Limb (tissue), 2 donors: ENCODE results near the gene PDE6B.
A peak's percentile ranks its signal among the peaks of the same experiment; 100 is the strongest.
"Not testable (repeated sequence)": the region's sequence is repeated elsewhere in the genome, so short reads cannot be mapped to it uniquely, and the experiment has no call there.

Experiments
- DNase-seq, 2 donors: peaks; one replicate each; pipeline ENCODE4 v3.0.0-alpha.2; 2016; ENCODE audit errors: extremely low spot score in 2 of 2

Gene PDE6B

DNA sequence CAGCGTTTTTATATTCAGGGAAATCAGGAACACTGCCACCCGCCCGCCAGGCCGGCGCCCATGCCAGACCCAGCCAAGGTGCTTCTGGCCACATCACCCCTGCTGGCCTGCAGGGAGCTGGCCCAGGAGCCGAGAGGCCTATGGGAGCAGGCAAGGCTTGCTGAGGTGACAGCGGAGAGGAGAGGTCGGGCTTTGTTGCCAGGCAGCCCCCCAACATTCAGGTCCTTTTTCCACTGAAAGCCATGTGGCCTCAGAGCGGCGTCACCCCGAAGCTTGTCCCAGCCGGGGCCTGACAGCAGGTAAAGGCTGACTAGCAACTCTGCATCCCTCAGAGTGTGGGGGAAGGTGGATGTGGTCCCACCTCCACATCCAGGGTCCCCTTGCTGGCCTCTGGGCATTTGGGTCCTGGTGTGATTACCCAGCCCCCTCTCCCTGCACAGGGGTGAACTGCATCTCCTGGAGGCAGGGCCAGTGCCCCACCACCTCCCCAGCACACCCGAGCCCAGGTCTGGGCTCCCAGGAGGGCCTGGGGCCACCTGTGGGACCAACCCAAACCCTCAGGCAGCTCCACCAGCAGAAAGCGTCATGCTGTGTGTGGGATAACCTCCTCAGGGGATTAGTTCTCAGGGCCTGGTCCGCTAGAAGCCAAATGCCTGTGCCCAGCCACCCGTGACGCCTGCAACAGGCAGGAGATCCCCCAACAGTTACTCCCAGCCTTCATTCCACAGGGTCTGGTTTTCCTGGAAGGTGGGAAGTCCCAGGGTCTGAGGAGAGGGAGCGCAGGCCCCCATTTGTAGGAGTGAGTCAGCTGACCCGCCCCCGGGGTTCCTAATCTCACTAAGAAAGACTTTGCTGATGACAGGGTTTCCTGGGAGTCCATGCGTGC is at the start of gene PDE6B:
Gene PDE6B, plus strand, starts transcription at position 869 of the 886 bp plus-strand sequence. CDS start 54 bp downstream, outside the sequence.
- peak in 1 of 2 donors; percentile 17 for DNase-seq

GRCh38 chr4:576245-576821 is 49.0 kb upstream of the PDE6B start, which contains the start of gene TMEM271:
Gene TMEM271, minus strand, starts transcription at chr4:576295. Its CDS starts 233 bp downstream, at chr4:576062.
- DNase-seq = peak in 1 of 2 donors; percentile 50

- peak in 1 of 2 donors; percentile 45 for DNase-seq
Observed at GRCh38 chr4:576991-577498, 48.3 kb upstream of the PDE6B start.

GRCh38 chr4:577499-578450 is 47.6 kb upstream of the PDE6B start:
- DNase-seq = no peak

DNA sequence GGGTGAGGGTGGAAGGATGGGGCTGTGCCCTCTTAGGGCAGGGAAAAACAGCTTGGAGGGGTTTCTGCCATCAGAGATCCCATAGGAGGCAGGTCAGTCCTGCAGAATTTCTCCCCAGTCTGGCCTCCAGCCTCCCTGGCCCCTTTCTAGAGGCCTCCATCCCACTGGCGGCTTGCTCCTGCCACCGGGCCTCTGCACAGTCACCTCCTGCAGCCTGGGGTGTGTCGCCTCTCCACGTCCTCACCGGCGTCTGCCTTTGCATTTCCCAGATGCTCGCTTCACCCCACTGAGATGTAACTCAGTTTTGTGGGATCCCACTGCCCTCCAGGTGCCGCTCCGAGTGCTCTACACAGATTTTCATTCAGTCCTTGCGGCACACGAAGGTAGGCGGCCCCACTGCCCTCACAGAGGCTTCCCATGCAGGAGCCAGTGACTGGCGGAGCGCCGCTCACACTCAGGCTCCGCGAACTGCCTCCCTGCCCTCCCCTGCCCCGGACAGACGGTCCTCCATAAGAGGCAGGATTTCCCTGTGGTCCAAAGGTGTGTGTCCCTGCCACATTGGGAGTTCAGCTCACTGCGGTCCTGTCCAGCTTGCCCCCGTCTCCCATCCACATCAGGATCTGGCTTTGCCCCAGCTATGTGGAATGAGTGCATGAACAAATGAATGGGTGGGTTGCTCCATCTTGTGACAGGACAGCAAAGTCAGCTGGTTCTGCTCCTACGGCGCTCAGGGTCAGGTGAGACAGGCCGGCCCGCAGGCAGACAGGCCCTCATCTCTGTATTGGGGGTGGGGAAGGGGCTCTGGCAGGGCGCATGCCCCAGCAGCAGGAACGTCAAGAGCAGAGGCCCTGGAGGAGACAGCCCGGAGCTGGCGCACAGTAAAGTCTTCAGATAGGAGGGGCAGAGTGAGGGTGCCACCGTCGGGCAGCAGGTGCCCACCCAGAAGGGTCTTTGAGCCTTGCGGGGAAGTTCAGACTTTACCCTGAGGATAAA is 46.6 kb upstream of the PDE6B start:
- DNase-seq = no peak

DNA sequence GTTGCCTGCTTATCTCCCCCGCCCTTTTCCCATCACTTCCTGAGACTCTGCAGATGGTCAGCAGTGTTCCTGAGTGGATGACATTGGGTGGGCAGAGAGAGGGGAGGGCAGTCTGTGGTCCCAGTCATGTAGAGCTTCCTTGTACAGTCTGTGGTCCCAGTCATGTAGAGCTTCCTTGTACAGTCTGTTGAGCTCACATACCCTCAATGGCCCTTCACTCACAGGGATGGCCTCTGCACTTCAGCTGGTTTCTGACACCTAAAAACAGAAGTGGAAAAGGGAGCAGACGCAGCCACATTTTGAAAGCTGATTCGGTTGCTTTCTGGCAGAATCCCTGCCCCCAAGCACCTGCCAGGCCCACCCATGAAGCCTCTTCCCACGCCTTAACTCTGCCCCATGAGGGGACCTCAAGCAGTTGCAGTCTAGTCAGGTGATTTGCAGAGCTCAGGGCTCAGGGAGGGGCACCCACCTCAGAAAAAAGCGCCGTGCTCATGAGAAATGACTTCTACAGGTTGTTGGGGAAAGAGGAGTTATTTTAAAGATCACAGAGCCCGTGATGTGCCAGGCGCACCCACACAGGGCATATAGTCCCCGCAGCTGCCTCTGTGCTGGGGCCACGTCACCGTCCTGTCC is 45.7 kb upstream of the PDE6B start:
- no peak for DNase-seq

DNA sequence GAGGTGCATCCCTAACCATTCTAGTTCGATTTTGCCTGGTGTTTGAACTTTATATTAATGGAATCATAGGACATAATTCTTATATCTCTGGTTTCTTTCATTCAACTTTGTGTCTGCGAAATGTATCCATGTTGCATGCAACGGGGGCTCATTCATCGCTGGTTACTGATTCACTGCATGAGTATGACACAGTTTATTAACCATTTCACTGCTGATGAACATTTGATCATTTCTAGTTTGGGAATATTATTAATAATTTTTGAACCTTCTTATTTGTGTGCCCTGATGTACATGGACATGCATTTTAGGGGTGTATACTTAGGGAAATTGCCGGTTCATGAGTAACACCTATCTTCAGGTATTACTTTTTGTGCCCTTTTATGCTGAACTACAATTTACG is 44.2 kb upstream of the PDE6B start:
- no peak for DNase-seq

- DNase-seq = no peak
Observed at GRCh38 chr4:581753-582361, 43.5 kb upstream of the PDE6B start.

DNA sequence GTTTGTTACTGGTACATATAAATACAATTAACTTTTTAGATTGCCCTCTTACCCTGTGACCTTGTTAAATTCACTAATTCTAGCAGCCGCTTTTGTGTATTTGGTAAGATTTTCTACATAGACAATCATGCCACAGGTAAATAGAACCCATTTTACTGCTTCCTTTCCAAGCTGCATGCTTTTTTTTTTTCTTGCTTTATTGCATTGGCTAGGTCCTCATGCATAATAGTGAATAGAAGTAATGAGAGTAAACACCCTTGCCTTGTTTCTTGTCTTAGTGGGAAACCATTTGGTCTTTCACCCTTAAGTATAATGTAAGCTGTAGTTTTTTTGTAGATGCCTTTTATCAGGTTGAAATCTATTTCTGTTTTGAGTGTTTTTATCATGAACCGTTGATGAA is 41.6 kb upstream of the PDE6B start:
- no peak for DNase-seq

DNA sequence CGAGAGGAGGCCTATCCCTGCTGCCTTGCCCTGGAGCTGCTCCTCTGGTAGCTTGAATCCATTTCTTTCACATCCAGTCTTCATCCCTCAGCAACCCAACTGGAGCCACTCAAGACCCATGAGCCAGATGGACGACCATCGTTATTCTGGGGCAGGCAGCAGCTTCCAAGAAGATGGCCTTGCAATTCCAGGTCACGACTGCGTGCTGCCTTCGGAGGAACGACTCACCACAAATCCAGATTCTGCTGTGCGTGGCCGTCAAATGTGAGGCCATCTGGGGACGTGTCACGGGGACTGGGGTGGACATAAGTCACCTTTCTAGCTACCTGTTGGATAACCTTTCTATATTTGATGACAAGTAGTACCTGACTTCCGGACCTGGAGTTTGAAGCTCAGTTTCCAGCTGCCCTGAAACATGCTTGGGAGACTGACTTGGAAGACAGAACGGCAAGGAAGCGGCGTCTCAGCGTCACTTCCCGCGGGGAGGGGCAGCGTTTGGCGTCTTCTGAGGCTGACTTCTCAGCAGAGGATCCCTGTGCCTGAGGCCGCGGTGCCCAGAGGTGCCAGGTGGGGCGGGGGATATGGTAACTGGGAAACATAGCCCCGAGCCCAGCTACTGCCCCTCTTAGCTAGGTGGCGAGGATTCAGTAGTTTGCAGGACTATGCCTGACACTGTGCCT is 37.6 kb upstream of the PDE6B start:
- no peak for DNase-seq

- DNase-seq = no peak
Observed at GRCh38 chr4:588351-588849, 37.0 kb upstream of the PDE6B start.

DNA sequence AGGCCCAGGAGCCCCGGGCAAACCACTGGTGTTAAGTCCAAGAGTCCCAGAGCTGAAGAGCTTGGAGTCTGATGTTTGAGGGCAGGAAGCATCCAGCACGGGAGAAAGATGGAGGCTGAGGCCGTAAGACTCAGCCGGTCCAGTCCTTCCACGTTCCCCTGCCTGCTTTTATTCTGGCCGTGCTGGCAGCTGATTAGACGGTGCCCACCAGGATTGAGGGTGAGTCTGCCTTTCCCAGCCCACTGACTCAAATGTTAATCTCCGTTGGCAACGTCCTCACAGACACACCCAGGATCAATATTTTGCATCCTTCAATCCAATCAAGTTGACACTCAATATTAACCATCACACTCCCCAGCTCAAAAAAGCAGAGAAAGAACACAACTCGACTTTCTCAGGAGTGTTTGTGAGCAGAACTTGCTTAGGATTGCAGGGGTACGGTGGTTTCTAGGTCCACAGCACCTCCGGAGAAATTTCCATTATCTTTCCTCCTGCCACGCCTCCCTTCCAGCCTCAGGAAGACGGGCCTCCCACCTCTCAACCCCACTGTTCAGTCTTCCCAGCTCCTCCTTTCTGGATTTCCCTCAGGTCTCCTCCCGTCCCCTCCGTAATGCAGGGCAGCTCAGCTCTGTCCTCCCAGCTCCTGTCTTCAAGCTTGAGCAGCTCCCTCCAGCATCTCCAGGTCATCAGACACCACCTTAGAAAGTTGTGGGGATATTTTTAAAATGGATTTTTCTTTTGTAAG is 36.0 kb upstream of the PDE6B start:
- no peak for DNase-seq

DNA sequence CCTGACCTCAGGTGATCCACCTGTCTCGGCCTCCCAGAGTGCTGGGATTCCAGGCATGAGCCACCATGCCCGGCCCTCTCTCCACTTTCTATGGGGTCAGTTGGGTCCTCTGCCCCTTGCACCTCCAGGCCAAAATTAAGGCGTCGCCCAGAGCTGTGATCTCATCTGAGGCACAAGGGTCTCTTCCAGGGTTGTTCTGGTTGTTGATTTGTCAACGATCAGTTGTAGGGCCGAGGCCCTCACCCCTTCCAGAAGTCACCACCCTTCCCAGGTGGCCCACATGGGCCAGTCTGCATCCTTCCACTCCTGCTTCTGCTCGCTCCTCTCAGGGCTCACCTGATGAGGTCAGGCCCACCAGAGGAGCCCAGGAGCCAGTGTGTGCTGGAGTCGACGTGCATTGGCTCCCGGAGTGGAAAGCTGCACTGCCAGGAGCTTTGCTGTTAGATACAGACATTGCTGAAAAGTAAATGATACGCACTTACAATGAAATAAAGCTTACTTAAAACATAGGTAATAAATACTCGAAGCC is 35.0 kb upstream of the PDE6B start:
- no peak for DNase-seq

GRCh38 chr4:592178-592577 is 33.2 kb upstream of the PDE6B start:
- not testable (repeated sequence) for DNase-seq

DNA sequence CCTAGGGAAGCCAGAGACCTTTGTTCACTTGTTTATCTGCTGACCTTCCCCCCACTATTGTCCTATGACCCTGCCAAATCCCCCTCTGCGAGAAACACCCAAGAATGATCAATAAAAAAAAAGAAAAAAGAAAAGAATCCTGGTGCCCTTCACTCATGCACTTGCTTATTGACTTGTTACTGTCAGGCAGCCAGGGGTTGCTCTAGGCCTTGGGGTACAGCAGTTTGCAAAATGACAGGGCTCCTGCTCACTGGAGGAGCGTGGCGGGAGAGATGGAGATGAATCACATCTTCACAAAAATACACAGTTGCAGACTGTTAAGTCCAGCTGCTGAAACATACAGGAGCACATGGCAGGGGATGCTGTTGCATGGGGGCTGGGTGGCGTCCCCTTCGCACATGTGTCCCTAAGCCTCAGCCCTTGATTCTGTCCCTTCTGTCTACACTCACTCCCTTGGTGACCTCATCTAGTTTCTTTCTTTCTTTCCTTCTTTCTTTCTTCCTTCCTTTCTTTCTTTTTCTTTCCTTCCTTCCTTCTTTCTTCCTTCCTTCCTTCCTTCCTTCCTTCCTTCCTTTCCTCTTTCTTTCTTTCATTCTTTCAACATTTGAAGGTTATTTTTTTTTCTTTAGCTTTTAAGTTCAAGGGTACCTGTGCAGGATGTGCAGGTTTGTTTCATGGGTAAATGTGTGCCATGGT is 32.4 kb upstream of the PDE6B start:
- no peak for DNase-seq

DNA sequence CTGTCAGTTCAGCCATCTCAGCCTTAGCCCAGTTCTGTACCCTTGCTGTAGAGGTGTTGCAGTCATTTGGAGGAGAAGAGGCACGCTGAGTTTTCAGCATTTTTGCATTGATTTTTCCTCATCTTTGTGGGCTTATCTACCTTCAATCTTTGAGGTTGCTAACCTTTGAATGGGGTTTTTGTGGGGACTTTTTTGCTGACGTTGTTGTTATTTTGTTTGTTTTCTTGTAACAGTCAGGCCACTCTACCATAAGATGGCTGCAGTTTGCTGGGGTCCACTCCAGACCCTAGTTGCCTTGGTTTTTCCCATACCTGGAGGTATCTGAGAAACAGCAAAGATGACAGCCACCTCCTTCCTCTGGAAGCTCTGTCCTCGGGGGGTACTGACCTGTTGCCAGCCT is 26.4 kb upstream of the PDE6B start:
- DNase-seq = no peak

DNA sequence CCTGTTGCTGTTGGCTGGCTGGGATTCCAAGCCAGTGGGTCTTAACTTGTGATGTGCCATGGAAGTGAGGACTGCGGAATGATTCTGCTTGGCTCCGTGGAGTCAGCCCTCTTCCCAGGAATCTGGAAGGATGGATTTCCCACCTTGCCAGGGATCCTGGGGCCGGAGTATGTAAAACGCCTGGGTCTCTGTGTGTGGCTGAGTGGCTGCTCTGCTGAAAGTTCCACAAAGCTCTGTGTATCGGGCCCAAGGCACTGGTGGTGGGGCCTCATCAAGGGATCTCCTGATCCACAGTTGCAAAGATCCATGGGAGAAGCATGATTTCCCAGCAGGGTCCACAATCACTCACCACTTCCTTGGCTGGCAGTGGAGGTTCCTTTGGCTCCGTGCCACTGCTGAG is 25.2 kb upstream of the PDE6B start:
- no peak for DNase-seq
